Tibial artery (tissue), 4 donors: ENCODE data around the gene MOK.

Experiments
- DNase-seq, 2 donors: peaks; one replicate each; pipeline ENCODE4 v3.0.0-alpha.2; 2019
- H3K27ac ChIP-seq, 2 donors: fragments of 200-600 bp; sonication (generic) in 1 of 2; 1 replicate in 1 of 2; 2 replicates in 1 of 2; pipeline ENCODE4 v1.5.1; 2018 to 2019; ENCODE audit warnings: mild to moderate bottlenecking in 1 of 2
- H3K27me3 ChIP-seq, 2 donors: fragments of 200-600 bp; sonication (generic) in 1 of 2; one replicate each; pipeline versions ENCODE4 v1.5.1 to v1.6.0; 2016 to 2019
- H3K36me3 ChIP-seq, 3 donors: fragments of 200-600 bp; sonication (generic) in 2 of 3; one replicate each; pipeline ENCODE4 v1.5.1; 2016 to 2019; ENCODE audit warnings: mild to moderate bottlenecking in 2 of 3
- H3K4me1 ChIP-seq, 4 donors: fragments of 200-600 bp; sonication (generic) in 2 of 4; 1 replicate in 3 of 4; 2 replicates in 1 of 4; pipeline ENCODE4 v1.5.1; 2016 to 2019
- H3K4me3 ChIP-seq, 2 donors: fragments of 200-600 bp; sonication (generic) in 1 of 2; 1 replicate in 1 of 2; 2 replicates in 1 of 2; pipeline ENCODE4 v1.5.1; 2018 to 2019; ENCODE audit warnings: mild to moderate bottlenecking in 2 of 2
- H3K9me3 ChIP-seq, 3 donors: fragments of 200-600 bp; sonication (generic) in 1 of 3; one replicate each; pipeline ENCODE4 v1.5.1; 2016 to 2019
- intact Hi-C: fragments of 100-400 bp; cut with DNase I; formaldehyde crosslinking; loops from one replicate; pipeline ENCODE4 v1.15.0; 2023; ENCODE audit warnings: low total_unique reads
- TF ChIP-seq, protein P1 (sequence below), 2 experiments: fragments of 200-600 bp in 1 of 2; fragments of 450-650 bp in 1 of 2; IDR thresholded peaks; one replicate each; pipeline ENCODE4 v1.5.1; 2017 to 2019; ENCODE audit warnings: antibody characterized with exemption in 2 of 2, mild to moderate bottlenecking in 1 of 2, moderate library complexity in 1 of 2

MOK gene

DNA sequence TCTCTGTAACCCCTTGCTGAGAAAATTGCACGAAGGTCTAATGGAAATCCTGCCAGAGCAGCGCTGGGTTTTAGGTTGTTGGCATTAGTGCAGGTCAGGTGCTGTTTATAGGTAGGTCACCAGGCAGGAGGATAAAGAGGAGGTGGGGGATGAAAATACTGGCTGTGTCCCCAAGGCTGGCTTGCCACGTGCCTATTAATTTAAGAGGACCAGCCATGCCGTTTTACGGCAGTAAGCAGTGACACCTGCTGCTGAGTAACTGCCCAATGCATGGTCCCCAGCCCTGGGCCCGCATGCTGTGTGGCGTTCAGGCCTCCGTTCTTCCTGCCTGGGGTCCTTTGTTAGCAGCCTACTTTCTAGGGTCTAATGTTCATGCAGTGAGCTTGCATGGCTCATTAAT, 98.0 kb downstream of the MOK start:
- no peak overlapping the region for H3K27ac ChIP-seq
- H3K27me3 ChIP-seq = no peaks in the 10 kb centered on the region
- peaks cover 21 to 89% (median 34%) of the 10 kb centered on the region in 3 donors for H3K36me3 ChIP-seq
- DNase-seq = no peak
- no peak overlapping the region for H3K4me3 ChIP-seq
- intact Hi-C loops = no loop called here
- H3K9me3 ChIP-seq = no peaks in the 10 kb centered on the region
- TF ChIP-seq, protein P1, sequence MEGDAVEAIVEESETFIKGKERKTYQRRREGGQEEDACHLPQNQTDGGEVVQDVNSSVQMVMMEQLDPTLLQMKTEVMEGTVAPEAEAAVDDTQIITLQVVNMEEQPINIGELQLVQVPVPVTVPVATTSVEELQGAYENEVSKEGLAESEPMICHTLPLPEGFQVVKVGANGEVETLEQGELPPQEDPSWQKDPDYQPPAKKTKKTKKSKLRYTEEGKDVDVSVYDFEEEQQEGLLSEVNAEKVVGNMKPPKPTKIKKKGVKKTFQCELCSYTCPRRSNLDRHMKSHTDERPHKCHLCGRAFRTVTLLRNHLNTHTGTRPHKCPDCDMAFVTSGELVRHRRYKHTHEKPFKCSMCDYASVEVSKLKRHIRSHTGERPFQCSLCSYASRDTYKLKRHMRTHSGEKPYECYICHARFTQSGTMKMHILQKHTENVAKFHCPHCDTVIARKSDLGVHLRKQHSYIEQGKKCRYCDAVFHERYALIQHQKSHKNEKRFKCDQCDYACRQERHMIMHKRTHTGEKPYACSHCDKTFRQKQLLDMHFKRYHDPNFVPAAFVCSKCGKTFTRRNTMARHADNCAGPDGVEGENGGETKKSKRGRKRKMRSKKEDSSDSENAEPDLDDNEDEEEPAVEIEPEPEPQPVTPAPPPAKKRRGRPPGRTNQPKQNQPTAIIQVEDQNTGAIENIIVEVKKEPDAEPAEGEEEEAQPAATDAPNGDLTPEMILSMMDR (IDR thresholded peaks at IDR 0.05) = no peak
- no peaks in the 10 kb centered on the region for H3K4me1 ChIP-seq

DNA sequence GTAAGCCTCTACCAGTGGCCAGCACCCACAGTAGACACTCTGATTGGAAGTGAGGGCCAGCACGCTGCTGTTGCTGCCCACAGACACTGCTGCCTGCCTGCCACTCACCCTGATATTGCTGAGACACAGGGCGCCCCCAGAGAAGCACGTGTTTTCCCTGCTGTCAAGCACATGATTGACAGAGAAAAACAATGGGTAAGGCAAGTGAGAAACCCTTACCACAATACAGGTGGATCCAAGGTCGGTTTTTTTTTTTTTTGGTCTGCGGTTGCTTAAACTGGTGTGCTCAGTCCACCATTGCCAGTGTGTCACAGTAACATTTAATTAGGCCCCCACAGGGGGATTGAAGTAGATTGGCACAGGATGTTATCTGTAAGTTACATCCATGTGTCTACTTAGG, 99.4 kb downstream of the MOK start:
- peaks cover 21 to 87% (median 27%) of the 10 kb centered on the region in 3 donors for H3K36me3 ChIP-seq
- H3K27ac ChIP-seq = no peak overlapping the region
- no peaks in the 10 kb centered on the region for H3K27me3 ChIP-seq
- no peak for DNase-seq
- H3K4me1 ChIP-seq = no peaks in the 10 kb centered on the region
- intact Hi-C loops = no loop called here
- TF ChIP-seq, protein P1 (IDR thresholded peaks at IDR 0.05) = no peak
- no peaks in the 10 kb centered on the region for H3K9me3 ChIP-seq
- H3K4me3 ChIP-seq = no peak overlapping the region

DNA sequence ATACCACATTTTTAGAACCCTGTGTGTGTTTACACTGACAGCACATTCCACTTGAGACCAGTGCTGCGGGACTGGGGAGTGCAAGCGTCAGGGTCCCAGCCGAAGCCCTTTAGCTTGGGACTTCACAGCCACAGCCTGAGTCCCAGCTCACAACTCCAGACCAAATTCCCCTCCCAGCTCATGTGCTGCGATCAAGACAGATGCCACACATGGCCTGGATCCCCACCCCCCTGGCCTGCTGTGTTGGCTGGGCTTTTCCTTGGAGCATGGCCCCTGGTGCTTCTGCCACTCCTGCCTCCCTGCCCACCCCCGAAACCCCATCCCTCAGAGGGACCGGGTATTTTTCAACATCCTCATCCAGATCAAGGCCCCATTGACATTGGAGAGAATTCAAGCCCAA, 101.6 kb downstream of the MOK start:
- H3K4me3 ChIP-seq = no peak overlapping the region
- no peaks in the 10 kb centered on the region for H3K9me3 ChIP-seq
- peaks cover 10 to 88% (median 23%) of the 10 kb centered on the region in 3 donors for H3K36me3 ChIP-seq
- no peaks in the 10 kb centered on the region for H3K27me3 ChIP-seq
- intact Hi-C loops = no loop called here
- no peak for DNase-seq
- H3K4me1 ChIP-seq = no peaks in the 10 kb centered on the region
- H3K27ac ChIP-seq = no peak overlapping the region
- TF ChIP-seq, protein P1 (IDR thresholded peaks at IDR 0.05) = no peak

DNA sequence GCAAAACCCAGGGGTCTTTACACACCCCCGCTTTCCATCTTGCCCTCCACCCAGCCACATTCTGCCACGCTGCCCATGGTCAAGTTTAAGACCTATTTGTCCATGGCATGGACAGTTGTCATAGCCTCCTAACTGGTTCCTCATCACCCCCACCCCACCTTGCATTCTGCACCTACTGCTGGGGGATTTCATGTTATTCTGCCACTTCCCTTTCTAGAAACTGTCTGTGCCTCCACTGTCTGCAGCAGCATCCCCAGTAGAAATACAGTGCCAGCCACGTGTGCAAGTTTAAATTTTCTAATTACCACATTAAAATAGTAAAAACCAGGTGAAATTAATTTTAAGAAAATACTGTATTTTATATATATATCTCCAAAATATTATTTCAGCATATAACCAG, 102.0 kb downstream of the MOK start:
- Histone ChIP-seq H3K36me3 (peaks cover 12 to 88% (median 19%) of the 10 kb centered on the region in 3 donors), H3K4me1 (no peaks in the 10 kb centered on the region), H3K9me3 (no peaks in the 10 kb centered on the region), H3K27ac (no peak overlapping the region), H3K4me3 (no peak overlapping the region), H3K27me3 (no peaks in the 10 kb centered on the region)
- DNase-seq = no peak
- TF ChIP-seq, protein P1 (IDR thresholded peaks at IDR 0.05) = no peak
- intact Hi-C loops = no loop called here

DNA sequence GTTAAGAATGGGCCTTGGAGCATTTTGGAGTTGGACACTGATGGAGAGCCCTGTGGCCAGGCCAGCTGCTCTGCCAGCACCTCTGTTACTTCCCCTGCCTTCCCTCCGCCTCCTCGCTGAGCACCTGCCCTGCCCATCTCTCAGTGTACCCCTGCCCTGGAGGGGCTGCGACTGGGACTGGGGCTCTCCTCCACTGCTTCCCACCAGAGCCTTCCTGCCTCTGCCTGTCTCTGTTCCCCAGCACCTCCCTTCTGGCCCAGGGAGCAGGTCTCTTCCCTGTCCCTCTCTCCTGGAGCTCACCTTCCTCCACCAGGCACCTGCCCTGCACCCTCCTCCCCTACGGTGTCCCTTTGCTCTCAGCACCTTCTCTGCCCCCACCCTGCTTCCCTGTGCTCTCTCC, 103.2 kb downstream of the MOK start:
- H3K4me1 ChIP-seq = no peaks in the 10 kb centered on the region
- H3K4me3 ChIP-seq = no peak overlapping the region
- H3K9me3 ChIP-seq = no peaks in the 10 kb centered on the region
- no peak for DNase-seq
- H3K36me3 ChIP-seq = peaks cover 12 to 88% (median 18%) of the 10 kb centered on the region in 3 donors
- no peak overlapping the region for H3K27ac ChIP-seq
- H3K27me3 ChIP-seq = no peaks in the 10 kb centered on the region
- intact Hi-C loops = no loop called here
- TF ChIP-seq, protein P1 (IDR thresholded peaks at IDR 0.05) = no peak

DNA sequence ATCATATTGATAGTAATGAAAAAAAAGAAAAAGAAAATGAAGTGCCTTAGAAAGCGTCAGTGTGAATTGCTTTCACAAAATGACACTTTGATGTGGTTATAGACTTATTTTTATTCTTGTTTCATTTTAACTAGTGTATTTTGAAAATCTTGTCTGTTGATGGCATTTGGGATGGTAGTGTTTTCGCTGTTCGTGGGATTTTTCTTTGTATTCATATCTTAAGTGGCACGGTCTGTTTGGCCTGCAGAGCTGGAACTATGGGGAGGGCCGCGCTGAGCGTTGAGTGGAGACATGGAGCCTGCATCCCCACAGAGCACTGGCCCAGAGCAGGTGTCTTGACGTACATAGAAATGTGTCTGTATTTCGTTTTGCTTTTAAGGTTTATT, 103.6 kb downstream of the MOK start:
- no peaks in the 10 kb centered on the region for H3K4me1 ChIP-seq
- TF ChIP-seq, protein P1 (IDR thresholded peaks at IDR 0.05) = no peak
- H3K27me3 ChIP-seq = no peaks in the 10 kb centered on the region
- no peak for DNase-seq
- intact Hi-C loops = no loop called here
- H3K36me3 ChIP-seq = peaks cover 12 to 86% (median 18%) of the 10 kb centered on the region in 3 donors
- H3K4me3 ChIP-seq = no peak overlapping the region
- H3K9me3 ChIP-seq = no peaks in the 10 kb centered on the region
- H3K27ac ChIP-seq = no peak overlapping the region
